GM21381 (cell line): ENCODE data around the gene UTRN.

ENCODE experiments used
- ATAC-seq: cut with Tn5 transposase; IDR thresholded peaks from one replicate; pipeline ENCODE4 v1.9.1; 2021; ENCODE audit warnings: mild to moderate bottlenecking, moderate library complexity; ENCODE audit not compliant: unreplicated experiment

UTRN gene

DNA sequence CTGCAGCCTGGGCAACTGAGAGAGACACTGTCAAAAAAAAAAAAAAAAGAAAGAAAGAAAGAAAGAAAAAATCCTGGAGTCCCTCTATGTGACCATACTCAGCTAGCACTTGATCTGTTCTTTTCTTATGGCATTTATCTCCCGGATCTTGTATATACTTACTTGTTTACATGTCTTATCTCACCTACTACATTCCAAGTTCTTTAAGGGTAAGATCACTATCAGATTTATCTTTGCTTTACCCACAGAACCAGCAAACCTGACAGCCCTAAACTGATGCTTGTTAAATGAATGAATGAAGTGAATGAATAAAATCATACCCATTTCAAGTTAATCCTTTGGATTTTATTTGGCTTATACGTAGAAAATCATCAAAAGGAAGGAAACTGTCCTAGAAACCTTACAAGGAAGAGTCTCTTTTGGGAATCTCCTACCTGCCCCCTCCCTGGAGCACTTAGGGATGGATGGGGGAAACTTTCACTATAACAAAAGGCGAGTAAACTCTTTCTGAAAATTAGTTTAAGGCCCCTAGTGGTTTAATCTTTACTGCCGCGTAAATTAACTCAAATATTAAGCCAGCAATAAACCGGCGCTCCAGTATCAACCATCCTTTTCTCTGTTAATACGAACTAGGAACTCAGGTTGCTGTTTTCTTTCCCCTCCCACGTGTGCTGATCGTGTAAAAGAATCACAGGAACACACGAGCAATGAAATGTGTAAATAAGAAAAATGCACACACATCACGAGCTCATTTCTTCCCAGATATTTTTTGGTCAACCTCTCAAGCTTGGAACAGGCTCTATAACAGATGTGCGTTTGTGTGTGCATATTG, 1.3 kb upstream of the UTRN start:
- no peak for ATAC-seq

DNA sequence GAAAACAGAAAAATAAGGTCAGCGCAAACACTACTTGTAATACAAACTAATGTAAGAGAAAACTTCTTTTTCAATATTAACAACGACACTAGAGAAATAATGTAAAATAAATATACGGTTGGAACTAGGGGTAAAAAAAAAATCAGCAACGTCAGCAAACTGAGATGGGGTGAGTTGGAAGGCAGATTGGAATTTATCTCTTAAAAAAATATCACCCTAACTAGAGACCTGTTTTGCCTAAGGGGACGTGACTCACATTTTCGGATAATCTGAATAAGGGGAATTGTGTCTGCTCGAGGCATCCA, 705 bp upstream of the UTRN start:
- ATAC-seq: no peak

DNA sequence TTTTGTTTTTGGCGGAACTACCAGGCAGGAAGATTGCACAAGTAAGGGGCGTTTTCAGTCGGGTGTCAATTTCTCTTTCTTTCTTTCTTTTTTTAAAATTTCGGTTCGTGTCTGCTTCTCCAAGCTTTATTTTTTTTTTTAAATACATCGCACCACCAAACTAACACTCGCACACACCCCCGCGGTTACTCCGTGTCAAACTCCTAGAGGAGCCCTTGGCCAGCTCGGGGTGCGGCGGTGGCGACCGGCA, 338 bp downstream of the UTRN start:
- peak; percentile 21 for ATAC-seq

DNA sequence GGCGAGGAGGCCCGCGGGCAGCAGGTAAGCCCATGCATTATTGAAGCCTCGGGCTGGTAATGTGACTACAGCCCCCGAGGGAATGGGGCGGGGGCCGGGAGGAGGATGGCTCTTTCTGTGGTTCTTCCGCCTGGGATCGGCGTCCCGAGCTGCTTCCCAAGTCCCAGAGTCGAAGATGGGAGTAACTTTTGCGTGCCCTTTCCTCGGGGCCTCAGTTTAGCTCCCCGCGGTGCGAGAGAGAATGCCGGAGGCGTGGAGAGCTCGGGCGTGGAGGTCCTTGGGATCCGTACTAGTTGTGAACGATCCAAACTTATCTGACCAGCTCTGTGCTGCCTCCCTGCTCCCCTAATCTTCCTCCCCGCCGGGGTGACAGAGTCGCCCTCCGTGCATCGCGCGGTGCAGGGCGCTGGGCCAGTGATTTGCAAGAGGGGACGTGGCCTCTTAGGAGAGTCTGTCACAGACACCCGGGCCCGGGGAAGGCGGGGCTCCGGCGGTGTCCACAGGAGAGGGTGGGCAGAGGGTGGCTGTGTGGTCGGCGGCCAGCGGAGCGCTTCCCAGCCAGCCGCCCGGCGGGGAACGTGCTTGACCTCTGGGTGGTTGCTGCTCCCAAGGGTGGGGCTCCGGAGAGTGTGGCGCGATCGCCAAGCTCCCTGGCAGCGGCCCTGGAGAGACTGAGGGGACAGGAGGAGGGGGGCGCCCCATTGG, 815 bp downstream of the UTRN start:
- ATAC-seq: peak; percentile 42

DNA sequence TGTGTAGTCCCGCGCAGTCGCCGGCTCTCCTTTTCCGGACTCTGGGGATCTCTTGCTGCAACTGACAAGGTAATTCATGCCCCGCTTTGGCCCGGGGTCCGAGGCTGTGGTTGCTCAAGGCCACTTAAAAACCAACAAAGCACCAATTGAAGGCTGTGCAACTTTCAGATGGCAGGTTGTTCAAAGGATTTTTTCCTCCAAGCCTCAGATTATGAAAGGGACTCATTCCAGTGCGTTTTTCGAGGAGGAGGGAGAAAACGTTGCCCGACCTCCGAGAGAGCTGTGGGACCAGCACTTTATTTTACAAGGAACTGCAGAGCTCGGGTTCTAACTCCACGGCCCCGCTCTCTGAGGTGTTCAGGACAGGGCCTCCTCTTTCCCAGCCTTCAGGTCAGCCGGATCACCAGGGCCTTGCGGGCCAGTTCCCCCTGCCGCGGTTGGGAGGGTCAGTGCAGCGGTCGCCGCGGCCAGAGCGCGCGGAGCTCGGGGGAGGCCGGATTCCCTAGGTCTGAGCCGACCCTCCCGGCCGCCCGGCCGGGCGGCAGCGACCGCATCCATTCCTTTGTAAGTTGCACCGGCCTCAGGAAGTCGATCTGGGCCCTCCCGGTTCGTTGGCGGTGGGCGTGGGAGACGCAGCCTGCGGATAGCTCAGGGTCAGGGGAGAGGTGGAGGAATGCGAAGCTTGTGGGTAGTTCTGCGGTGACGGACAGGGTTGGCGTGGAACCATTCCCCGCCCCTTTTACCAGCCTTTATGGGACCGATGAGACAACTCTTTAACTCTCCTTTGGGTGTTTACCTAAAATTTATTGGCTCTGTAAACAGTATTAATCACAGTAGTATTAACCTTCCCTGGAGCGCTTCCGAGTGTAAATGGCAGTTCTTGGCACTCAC, 1.6 kb downstream of the UTRN start:
- ATAC-seq: no peak

DNA sequence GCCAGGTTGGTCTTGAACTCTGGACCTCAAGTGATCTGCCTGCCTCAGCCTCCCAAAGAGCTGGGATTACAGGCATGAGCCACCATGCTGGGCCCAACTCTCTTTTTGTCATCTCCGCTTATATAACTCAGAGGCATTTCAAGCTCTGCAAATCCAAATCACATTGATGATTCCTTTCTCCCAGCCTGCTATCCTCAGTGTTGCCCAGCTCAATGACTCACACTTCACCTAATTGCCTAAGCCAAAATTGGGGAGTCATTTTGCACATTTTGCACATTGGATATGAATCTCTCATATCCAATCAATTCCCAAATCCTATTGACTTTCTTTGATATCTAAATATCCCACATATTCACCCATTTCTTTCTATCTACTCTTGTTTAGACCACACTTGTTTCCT, 3.9 kb downstream of the UTRN start:
- no peak for ATAC-seq

DNA sequence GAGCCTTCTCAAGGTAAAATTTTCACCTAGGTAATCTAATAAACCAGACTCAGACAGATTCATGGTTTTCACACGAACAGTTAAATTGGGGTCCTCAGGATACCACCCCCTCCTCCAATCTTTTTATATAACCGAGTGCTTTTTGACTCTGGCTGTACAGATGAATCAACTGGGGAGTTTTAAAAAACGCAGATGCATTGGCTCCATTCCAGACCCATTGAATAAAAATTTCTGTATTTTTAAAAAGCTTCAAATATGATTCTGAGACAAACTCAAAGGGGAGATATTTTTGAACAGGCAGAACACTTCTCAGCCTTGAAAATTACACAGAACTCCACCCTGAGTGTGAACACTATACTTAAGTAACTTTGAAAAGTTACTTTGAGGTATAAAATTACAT, 7.2 kb downstream of the UTRN start:
- ATAC-seq: no peak

DNA sequence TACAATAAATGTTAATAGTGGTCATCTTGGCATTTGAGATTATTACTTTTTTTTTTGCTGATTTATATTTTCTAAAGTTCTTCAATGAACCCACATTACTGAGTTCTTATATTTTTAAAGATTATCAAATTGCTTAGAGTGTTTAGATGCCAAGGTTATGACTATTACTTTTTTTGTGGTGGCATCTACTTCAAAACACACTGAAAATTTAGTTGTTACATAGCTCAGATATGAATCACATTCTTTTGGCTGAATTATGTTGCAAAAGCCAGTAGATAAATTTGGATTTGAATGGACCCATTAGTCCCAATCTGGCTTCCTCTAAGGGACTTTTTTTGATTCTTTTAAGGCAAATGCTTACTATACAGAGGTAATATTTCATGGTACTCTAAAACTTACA, 8.9 kb downstream of the UTRN start:
- no peak for ATAC-seq

DNA sequence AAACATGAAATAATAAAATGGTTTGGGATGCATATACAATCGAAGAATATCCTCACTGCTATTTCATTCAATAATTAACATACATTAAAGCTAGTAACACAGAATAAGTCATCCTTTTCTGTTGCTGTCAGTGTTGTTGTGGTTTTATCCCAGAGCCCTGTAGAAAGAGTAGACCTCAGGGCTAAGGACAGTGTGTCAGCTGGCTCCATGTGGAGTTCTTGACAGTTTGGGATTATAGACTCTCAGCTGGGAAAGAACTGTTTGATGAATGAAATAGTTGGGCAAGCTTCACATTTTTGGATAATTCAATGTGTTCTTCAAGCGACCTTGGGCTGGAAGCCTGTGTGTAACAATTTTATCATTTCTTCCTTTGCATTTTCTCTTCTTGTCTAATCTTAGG, 10.1 kb downstream of the UTRN start:
- ATAC-seq: no peak

DNA sequence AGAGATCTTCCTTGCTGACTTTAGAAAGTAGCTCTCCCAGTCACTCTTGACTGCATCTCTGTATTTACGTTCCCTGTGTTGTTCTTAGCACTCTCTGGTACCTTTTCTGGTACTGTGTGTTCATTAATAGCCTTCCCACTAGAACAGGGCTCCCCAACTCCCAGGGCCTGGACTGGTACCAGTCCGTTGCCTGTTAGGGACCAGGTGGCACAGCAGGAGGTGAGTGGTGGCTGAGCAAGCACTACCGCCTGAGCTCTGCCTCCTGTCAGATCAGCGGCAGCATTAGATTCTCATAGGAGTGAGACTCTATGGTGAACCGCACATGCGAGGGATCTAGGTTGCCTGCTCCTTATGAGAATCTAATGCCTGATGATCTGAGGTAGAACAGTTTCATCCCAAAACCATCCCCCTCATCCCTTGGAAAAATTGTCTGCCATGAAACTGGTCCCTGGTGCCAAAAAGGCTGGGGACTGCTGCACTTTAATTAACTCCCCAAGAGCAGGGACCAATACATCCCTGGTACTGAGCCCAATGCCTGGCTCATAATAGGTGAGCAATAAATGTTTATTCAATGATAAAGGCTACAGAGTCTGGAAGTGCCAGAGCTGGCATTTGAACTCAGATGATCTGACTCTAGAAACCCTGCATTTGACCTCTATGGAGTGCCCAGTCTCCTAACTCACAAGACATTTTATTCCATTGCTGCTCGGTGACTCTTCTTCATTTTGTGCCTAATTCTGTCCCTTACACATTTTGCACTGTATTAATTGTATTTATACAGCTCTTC, 11.0 kb downstream of the UTRN start:
- ATAC-seq: no peak

DNA sequence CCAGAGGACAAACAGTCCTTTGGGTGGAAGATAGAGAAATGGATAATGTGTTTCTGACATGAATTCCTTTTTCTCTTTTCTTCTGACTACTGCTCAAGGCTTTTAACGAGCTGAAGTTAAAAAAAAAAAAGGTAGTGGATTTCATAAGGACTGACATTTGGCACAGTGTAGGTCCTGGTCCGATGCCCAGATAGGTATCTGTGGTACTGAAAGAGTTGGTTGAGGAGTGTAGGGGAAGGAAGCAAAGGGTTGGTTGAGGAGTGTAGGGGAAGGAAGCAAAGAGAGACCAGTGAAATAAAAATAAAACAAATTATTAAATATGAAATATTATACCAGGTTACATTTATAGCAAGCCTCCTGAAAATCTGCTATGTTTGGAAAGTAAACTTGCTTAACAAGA, 11.8 kb downstream of the UTRN start:
- ATAC-seq: no peak

DNA sequence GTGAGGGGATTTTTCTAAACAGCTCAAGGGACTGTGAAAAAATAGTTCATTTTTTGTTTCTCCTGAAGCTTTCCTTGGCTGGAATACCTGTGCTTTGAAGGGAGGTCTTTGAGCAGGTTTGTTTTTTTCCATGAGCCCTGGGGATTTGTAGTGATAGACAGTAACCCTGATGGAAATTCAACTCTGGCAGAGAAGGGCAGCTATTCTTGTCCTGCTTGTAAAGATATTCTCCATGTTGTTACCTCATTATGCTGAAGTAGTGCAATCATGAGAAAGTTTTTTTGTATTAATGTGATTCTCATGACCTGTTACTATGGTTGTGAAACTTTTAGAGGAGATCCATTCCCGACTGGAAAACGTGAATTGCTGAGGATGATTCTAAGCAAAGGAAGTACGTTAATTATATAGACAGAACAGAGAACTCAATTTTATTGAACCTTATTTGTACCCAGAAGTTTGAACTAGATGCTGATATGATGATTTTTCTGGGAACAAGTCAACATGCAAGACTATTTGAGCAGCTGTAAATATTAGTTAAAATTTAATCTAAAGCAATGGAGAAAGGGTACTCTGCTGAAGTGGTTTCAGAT, 12.5 kb downstream of the UTRN start:
- ATAC-seq: no peak

DNA sequence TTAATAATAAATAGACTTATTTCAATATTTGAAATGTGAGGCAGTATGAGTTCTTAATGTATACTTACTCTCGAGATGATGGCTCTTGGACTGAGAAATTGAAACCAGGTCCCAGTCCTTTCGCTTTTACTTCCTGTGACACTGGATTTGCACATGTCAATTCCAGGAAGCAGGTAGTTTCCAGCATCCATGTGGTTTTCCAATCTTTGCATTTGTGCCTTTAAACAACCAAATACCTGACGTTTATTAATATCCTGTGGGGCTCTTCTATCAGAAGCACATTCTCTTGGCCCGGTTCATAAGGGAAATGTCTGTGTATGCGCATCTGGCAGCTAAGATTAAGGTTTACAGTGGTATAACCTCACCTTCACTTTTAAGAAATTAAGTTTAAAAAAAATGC, 13.1 kb downstream of the UTRN start:
- no peak for ATAC-seq

DNA sequence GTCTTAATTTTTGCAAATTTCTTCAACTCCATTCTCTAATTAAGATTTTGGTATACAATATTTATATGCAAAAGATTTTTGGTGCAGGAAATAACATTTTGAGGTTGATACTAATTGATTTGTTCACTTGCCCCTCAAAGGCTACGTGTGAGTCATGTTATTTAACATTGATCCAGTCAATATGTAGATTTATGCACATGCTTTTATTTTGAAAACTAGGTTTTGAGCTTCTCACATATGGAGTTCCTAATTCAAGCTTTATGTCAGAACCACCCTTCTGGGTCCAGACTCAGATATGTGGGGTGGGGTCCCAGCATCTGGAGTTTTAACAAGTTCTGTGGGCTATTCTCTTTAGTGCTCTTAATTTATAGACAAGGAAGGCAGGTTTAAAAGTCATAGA, 13.8 kb downstream of the UTRN start:
- ATAC-seq: no peak

DNA sequence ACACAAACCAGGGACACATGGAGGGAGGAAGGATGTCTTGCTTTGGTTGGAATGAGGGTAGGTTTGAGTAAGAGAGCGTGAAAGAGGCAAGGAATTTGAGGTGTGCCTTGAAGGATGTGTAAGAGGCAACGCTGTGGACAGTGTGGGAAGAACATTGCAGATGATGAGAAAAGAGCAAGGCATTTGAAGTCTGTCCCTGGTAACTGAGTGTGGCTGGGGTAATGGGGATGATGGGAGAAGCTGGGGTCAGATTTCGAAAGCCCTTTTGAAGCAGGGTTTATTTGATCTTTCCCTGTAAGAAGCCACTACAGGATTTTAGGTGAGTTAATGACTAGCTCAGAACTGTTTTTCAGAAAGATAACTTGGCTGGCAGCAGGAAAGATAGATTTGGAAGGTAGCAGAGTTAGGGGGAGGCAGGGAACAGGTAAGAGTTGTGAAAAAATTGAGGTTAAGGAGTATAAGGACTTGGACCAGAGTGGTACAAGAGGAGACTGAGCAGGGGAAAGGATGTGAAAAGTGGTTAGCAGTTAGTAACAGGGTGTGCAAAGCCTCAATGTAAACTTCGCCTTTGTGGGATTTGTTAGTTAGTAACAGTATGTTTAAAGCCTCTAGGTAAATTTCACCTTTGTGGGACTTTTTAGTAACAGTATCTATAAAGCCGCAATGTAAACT, 17.7 kb downstream of the UTRN start:
- no peak for ATAC-seq

DNA sequence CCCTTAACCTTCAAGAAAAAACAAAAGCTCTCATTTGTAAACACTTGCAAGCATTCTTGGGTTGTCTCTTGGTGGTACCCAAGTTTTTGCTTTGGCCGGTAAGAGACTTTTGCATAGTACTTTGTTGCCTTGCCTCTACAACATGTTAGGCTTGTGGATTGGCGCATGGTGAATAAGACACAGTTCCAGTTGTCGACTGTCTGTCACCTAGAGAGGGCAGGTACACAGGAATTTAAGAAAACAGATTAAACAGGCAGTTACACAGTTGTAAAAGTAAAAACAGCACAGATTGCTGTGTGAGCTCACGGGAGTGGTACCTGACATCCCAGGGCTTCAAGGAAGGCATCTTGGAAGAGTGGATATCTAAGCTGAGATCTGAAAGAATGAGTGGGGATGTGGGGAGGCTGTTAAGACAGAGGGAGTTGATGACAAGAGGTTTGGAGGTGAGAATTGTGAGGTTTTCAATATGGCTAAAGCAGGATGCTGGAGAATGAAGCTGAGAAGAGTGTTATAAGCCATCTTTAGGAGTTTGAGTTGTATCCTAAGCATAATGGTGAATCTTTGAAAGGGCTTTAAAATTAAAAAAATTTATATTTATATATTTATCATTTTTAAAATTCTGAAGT, 19.2 kb downstream of the UTRN start:
- no peak for ATAC-seq

DNA sequence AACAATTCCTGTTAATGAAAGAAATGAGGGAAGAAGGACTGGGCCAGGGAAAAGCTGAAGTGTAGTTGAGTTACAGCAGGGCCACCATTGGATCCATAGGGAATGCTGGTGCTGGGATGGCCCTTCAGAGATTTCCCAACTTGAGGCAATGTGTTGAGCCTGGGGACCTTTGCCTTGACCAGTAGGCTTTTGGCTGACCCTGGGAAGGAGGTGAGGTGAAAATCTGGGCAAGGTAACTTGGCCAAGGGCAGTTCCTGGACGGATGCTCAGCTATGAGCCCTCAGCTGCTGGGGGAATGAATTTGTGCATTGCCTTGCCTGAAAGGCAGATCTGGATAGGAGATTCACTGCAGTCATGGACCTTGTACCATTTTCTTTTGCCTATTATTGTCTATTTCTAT, 20.4 kb downstream of the UTRN start:
- ATAC-seq: peak; percentile 27

DNA sequence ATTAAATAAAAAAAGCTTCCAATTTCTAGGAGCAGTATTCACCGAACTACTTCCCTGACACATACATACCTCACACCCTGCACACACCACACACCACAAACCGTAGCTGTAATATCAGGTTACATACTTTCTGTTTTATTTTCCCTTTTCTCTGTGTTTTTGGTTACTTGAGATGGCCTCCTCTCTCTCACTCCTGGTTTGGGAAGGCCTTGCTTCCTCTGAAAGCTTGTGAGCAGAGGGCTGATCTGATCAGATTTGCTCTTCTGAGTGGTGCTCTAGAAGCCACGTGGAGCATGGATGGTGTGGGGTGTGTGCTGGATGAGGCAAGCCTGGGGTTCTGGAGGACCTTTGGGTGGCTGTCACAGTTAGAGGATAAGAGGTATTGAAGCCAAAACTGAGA, 20.9 kb downstream of the UTRN start:
- ATAC-seq: peak; percentile 95

DNA sequence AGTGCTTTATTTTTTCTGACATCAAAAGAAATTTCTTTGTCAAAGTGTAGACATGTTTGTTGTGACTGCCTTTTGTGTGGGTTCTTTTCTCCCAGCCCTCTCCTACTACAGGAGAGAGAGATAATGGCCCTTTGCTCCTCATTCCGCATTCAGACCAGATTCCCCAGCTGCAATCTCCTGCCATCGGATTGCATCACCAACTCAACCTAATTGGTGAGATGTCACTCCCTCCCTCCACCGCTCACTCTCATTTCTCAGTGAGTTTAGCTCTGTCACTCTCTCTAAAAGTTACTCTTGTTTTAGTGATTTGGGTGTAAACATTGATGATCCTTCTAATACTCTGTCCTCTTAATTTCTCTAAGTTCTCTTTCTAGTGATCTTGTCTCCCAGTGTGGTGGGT, 22.7 kb downstream of the UTRN start:
- no peak for ATAC-seq

DNA sequence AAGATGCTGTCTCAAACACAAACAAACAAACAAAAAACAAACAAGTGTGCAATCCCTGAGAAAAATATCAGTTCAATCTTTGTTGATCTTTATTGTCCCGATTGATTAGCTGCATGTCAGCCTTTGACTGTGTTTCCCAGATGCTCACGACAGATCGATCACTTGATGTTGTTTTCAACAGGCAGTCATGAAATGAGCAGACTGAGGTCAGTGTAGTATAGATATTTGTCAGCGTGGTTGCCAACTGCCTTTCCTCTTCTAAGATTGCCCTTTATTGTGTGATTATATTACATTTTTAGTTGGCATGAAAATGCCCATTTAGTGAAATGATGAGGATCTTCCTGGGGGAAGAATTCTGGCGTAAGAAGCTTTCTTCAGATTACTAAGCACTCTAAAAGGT, 25.6 kb downstream of the UTRN start:
- no peak for ATAC-seq
